Stimulated activated CD4-positive, alpha-beta T cell treated with anti-CD3 and anti-CD28 coated beads, Interleukin-2, amount 100 ng/mL, for 4 hours (primary cell): Measurements from ENCODE around the gene ATP6V1G1.
"Not testable (repeated sequence)": the region's sequence is repeated elsewhere in the genome, so short reads cannot be mapped to it uniquely, and the experiment has no call there.

Experiments used
- DNase-seq: peaks from one replicate; pipeline ENCODE4 v3.0.0-alpha.2; 2020; ENCODE audit warnings: low read depth

The ATP6V1G1 gene

DNA sequence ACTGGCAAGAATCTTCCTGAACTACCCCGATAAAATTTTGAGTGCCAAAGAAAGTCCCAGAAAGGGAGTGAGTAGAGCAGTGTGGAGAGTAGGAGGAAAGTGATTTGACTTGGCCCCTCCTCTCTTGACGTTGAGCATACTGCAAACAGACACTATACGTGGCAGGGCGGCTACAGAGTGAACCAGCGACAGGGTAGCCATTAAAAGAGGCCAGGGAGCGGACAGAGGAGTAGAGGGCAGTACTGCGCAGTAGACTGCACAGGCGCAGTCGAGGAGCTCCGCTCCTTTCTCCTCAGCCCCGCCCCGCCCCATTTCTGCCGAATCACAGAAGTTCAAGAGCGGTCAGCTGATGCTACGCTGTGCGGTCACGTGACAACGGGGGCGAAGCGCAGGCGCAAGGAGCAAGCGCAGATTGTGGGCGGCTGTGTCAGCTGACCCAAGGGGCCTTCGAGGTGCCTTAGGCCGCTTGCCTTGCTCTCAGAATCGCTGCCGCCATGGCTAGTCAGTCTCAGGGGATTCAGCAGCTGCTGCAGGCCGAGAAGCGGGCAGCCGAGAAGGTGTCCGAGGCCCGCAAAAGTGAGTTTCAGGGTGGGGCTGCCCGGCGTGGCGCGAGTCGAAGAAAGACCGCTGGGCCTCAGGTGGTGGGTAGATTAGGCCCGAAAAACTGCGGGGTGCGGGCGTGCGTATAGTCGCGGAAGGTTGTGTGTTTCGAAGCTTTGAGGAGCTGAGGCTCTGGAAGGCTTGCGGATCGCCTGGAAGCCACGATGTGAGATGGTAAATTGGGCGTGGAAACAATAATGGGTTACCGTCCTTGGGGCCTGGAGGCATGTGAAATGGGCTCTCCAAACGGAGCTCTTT lies at the start of gene ATP6V1G1:
Gene ATP6V1G1, plus strand, starts transcription at position 425 of the 858 bp plus-strand sequence. Its CDS starts 70 bp downstream, at position 495.
- DNase-seq = peak; percentile 99

GRCh38 chr9:114538241-114538640 lies 49.3 kb upstream of the ATP6V1G1 start:
- DNase-seq = no peak

DNA sequence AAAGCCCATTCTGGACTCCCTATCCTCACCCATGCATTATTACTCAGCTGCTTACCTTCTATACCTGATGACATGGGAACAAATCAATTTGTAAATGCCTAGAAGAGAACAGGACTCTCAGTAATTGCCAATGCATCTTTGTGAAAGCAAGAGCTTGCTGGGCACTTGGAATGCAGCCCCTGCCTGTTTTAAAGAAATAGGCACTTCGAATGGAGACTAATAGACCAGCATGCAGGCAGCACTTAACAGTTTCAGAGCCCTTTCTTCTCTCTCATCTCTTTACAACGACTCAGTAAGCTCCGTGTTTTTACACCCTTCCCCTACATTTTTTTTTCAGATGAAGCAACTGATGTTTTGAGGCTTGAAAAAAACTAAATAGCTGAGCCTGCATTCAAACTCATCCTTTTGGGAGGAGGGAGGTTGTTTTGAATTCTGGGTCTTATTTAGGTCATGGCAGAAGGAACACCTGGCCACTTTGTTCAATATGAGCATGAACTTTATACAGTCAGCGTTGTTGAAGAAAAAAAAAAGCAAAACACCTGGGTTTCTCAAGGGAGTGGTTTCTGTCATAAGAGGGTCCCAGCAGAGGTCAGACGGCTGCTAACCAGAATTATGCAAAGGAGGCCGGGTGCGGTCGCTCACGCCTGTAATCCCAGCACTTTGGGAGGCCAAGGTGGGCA lies 47.7 kb upstream of the ATP6V1G1 start:
- no peak for DNase-seq

GRCh38 chr9:114545055-114545454 lies 42.5 kb upstream of the ATP6V1G1 start:
- DNase-seq = no peak

GRCh38 chr9:114546851-114547250 lies 40.7 kb upstream of the ATP6V1G1 start:
- no peak for DNase-seq

DNA sequence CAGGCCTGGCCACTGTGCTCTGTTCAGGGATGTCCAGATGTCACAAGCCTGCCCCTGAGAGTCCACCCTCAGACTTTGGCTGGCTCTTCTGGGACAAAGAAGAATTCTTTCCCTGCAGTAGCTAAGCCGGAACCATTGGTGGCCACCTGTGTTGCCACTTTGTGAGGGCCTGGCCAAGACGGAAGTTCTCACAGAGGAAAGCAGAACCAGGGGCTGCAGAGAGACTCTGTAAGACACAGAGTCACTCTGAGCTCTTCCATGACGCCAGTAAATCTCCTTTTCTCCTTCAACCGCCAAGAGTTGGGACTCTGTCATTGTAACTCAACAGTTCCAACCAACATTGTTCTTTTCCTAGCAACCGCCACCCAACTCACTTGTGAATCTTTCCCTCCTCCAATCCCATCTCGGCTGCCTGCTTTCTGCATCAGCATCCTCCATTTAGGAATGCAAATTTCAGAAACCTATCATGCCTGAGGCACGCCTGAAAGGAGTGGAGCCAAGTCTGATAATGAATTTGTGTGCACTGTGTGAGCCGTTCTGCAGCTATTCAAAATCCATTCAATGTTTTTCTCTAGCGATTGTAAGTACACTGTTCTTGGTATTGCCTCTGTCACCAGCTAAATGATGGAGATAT lies 37.8 kb upstream of the ATP6V1G1 start:
- no peak for DNase-seq

GRCh38 chr9:114551750-114552685 lies 35.6 kb upstream of the ATP6V1G1 start:
- no peak for DNase-seq

GRCh38 chr9:114552706-114553105 lies 34.9 kb upstream of the ATP6V1G1 start:
- no peak for DNase-seq

DNA sequence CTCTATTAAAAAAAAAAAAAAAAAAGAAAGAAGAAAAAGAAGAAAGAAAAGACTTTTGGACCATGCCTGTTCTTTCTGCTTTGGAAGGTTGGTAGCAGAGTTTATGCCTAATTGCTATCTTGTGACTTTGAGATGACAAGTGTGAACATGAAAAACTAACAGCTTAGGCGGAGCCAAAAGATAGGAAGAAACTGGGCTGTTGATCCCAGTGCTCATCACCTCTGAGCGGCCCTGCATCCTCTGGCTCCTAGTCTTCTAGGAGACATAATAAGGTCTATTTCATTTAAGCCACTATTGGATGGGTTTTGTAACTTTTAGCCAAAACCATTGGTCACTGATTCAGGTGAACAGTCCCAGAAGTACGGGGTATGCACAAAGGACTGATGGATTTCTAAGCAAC lies 34.4 kb upstream of the ATP6V1G1 start:
- DNase-seq = no peak

- no peak for DNase-seq
Measured at GRCh38 chr9:114555696-114556095, 31.9 kb upstream of the ATP6V1G1 start.

- DNase-seq = no peak
Measured at GRCh38 chr9:114558027-114558675, 29.4 kb upstream of the ATP6V1G1 start.

DNA sequence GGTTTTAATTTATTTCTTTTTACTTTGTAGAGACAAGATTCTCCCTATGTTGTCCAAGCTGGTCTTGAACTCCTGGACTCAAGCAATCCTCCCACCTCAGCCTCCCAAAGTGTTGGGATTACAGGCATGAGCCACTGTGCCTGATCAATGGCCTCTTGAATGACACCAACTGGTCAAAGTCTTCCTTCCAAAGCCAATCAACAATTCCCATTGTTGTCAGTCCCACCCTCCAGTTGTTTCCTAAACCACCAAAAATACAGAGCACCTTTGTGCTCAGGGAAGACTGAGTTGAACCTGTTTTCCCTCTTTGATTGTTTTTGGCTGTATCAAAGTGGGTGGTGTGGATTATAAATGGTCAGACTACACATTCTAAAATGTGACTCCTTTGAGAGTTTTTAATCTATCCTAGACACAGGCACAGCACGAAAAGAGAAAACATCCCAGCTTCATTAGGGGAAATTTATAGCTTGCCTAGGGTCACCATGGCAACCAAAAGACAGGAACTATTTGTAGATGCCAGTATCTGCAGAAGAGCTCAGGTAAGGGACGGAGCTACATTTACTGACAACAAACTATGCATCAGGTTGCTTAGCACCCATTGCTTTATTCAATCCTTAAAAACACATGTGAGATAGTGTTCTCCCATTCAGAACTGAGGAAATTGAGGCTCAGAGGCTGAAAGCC lies 27.6 kb upstream of the ATP6V1G1 start:
- DNase-seq = no peak

DNA sequence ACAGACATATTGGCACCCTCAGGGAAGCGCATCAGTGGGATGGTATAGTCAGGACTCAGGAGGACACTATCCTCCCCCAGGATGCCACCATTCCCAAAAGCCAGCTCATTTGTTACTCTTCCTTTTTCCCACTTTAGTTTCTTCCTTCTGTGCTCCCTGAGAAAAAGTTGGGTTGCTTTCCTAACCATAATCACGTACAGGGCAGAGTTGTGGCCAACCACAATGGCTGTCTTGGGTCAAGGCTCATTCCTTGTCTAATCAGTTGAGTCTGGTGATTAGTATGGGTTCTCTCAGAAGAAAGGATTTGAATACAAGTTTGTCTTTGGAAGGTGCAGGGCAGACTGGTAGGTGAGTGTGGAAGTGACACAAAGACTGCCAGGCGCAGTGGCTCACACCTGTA lies 26.6 kb upstream of the ATP6V1G1 start:
- no peak for DNase-seq

DNA sequence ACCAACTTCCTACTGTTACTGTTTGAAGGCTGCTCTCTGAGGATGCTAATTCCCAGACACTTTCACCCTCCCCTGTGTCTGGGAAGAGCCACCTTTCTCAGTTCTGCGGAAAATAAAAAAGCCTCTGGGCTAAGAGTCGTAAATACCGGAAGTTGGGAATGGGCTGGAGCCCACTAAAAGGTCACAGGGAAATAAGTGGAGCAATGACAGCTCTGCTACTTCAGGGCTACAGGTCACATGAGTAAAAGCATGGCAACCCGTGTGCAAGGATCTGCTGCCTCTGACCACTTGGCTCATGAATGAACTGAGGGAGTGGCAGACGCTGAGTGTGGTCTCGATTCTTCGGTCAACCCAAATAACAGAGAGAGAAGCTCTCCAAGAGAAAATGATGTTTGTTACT lies 25.8 kb upstream of the ATP6V1G1 start:
- DNase-seq = no peak

DNA sequence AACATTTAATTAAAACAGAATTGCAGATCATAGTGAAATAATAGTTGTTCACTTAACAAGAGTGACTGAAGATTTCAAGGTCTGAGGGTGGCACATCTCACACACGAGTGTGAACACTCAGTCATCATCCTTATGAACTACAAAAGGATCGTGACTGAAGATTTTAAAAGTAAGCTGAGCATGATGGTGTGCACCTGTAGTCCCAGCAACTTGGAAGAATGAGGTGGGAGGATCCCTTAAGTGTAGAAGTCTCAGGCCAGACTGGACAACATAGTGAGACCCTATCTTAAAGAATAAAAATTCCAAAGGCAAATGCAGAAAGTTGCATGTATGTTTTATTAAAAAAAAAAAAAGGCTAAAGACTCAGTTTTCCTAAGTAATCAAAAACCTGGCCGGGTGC lies 22.4 kb upstream of the ATP6V1G1 start:
- DNase-seq = no peak

GRCh38 chr9:114570742-114571141 lies 16.8 kb upstream of the ATP6V1G1 start:
- DNase-seq = no peak

- DNase-seq = no peak
Measured at GRCh38 chr9:114571391-114571790, 16.2 kb upstream of the ATP6V1G1 start.

- DNase-seq = no peak
Measured at GRCh38 chr9:114572199-114572598, 15.4 kb upstream of the ATP6V1G1 start.

DNA sequence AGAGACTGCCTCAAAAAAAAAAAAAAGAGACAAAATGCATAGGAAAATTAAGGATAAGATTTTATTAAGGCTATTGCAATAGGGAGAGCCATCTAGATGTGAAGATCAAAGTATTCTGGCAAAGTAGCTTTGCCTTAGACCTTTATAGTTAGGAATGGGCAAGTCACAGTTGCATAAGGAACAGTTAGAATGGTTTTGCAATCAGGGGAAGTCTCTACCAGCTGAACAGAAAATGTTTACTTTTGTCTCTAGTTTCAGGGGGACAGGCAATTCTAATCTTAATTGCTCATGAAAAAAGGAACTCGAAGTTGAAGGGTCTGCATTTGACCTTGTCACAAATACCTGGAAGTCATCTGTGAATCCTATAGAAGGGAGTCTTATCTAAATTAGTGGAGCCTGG lies 13.1 kb upstream of the ATP6V1G1 start:
- DNase-seq = no peak

DNA sequence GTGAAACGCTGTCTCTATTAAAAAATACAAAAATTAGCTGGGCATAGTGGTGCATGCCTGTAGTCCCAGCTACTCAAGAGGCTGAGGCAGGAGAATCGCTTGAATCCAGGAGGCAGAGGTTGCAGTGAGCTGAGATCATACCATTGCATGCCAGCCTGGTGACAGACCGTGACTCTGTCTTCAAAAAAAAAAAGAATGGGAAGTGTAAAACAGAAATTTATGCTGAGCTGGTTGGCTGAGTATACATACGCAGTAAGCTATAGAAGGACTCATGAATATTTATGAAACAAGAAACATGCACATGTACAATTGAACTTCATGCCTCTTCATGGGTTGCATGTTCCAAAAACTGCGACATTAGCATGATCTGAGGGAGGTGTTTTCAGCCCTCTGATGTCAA lies 10.8 kb upstream of the ATP6V1G1 start:
- not testable (repeated sequence) for DNase-seq

- DNase-seq = not testable (repeated sequence)
Measured at GRCh38 chr9:114578134-114578533, 9.4 kb upstream of the ATP6V1G1 start.
